ENCODE data around the gene HDAC11.

HDAC11 gene

GRCh38 chr3:13465236-13465873 lies 14.8 kb upstream of the HDAC11 start:
- Histone ChIP-seq H3K9ac (ENCODE audit: low read length) (no peak overlapping the region), H4K20me1 (ENCODE audit: insufficient read depth, low read length) (no peaks in the 10 kb centered on the region), H3K4me3 (ENCODE audit: low read length) (no peak overlapping the region), H3K4me1 (ENCODE audit: low read length) (peaks cover 5% of the 10 kb centered on the region; the same call in 1 of the 2 replicates), H3K79me2 (ENCODE audit: low read length) (no peaks in the 10 kb centered on the region), H3K27me3 (ENCODE audit: low read depth, low read length) (peaks cover 38% of the 10 kb centered on the region), H3K4me2 (ENCODE audit: low read length) (no peak overlapping the region), H2AFZ (ENCODE audit: low read depth, low read length) (no peak overlapping the region), H3K9me3 (ENCODE audit: insufficient read depth, low read length) (no peaks in the 10 kb centered on the region), H3K36me3 (replicated peaks; ENCODE audit: low read depth, low read length) (no peaks in the 10 kb centered on the region), H3K27ac (ENCODE audit: low read length) (no peak overlapping the region)
- TF ChIP-seq CTCF (IDR thresholded peaks at IDR 0.05; ENCODE audit: low read depth, low read length) (no peak), EZH2phosphoT487 (IDR thresholded peaks at IDR 0.05; ENCODE audit: low read depth) (no peak)

GRCh38 chr3:13466781-13467180 lies 13.3 kb upstream of the HDAC11 start:
- no peak overlapping the region for H3K4me3 ChIP-seq (ENCODE audit: low read length)
- no peaks in the 10 kb centered on the region for H3K79me2 ChIP-seq (ENCODE audit: low read length)
- H3K36me3 ChIP-seq (replicated peaks; ENCODE audit: low read depth, low read length): no peaks in the 10 kb centered on the region
- TF ChIP-seq EZH2phosphoT487 (IDR thresholded peaks at IDR 0.05; ENCODE audit: low read depth) (no peak), CTCF (IDR thresholded peaks at IDR 0.05; ENCODE audit: low read depth, low read length) (no peak)
- peaks cover 49% of the 10 kb centered on the region for H3K27me3 ChIP-seq (ENCODE audit: low read depth, low read length)
- H3K27ac ChIP-seq (ENCODE audit: low read length): no peak overlapping the region
- no peaks in the 10 kb centered on the region for H3K4me1 ChIP-seq (ENCODE audit: low read length)
- no peaks in the 10 kb centered on the region for H3K9me3 ChIP-seq (ENCODE audit: insufficient read depth, low read length)
- H4K20me1 ChIP-seq (ENCODE audit: insufficient read depth, low read length): no peaks in the 10 kb centered on the region
- H3K9ac ChIP-seq (ENCODE audit: low read length): no peak overlapping the region
- no peak overlapping the region for H2AFZ ChIP-seq (ENCODE audit: low read depth, low read length)
- no peak overlapping the region for H3K4me2 ChIP-seq (ENCODE audit: low read length)

DNA sequence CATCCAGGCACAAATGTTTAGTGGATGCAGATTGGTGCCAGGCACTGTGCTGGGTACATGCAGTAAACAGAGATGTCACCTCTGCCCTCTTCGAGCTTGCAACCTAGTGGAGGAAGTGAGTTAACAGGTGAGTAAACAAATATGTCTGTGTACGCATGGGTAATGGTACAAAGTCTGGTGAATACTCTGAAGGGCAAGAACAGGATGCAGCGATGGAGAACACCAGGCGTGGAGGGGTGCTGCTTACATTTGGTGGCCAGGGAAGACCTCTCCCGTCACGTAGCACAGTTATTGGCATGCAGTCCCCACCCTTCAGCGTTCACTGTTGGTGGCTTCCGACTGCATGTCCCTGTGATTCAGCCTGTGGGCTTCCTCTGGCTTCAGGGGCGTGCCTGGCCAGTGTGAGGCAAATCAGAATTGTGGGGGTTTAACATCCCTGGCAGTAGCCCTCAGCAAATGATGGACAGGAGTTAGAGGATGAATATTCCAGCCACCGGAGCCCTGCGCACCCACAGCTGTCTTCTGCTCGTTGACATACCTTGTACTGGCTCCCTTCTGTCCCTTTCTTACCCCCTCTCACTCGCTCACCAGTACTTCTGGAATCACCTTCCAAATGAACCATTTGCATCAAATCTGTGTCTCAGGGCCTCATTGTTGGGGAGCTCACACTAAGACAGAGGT lies 9.1 kb upstream of the HDAC11 start:
- no peaks in the 10 kb centered on the region for H3K4me1 ChIP-seq (ENCODE audit: low read length)

More for the DNA sequence above, 9.1 kb upstream of the HDAC11 start:
- H3K36me3 ChIP-seq (replicated peaks; ENCODE audit: low read depth, low read length): no peaks in the 10 kb centered on the region
- H3K9ac ChIP-seq (ENCODE audit: low read length): no peak overlapping the region
- H3K9me3 ChIP-seq (ENCODE audit: insufficient read depth, low read length): no peaks in the 10 kb centered on the region
- no peak overlapping the region for H2AFZ ChIP-seq (ENCODE audit: low read depth, low read length)
- H3K27ac ChIP-seq (ENCODE audit: low read length): no peak overlapping the region
- H3K4me3 ChIP-seq (ENCODE audit: low read length): no peak overlapping the region
- no peaks in the 10 kb centered on the region for H4K20me1 ChIP-seq (ENCODE audit: insufficient read depth, low read length)
- no peak overlapping the region for H3K4me2 ChIP-seq (ENCODE audit: low read length)
- H3K79me2 ChIP-seq (ENCODE audit: low read length): no peaks in the 10 kb centered on the region
- TF ChIP-seq CTCF (IDR thresholded peaks at IDR 0.05; ENCODE audit: low read depth, low read length) (no peak), EZH2phosphoT487 (IDR thresholded peaks at IDR 0.05; ENCODE audit: low read depth) (no peak)
- H3K27me3 ChIP-seq (ENCODE audit: low read depth, low read length): peaks cover 42% of the 10 kb centered on the region

Measured in OCI-LY3 (cell line).